ENCODE data around the gene TPST2. TPM values are rescaled to one million over a fixed set of nuclear protein-coding genes. Genes with fewer than 3 reads are reported as not detected.

Gene TPST2
- total and polyA plus RNA-seq, 10 of the 15 experiments (the other 5 are each of a cell fraction or from before 2014, with no cell fraction given) = 6.3 to 33.7 (median 28.4) TPM

DNA sequence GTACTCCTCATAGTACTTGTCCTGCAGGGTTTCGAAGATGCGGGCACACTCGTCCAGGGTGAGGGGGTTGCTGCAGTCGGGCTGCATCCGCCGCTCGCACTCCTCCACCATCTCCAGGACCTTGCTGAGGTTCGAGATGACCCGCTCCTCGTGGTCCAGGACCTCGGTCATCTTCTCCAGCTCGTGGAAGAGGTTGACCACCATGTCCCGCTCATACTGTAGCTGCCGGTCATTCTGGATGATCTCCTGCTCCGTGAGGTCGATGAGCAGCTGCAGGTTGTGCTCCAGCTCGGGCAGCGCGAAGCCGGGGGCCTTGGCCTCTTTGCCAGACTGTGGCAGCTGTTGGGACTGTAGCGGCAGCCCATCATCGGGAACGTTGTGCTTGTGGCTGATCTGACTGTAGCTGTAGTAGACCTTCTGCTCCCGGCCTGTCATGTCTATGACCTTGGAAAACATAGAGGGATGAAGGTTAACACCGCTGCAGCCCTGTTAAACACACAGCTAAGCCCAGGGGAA, 90.7 kb downstream of the TPST2 start:
- no peak for DNase-seq (ENCODE audit: low read depth, low spot score)
- BruUV-seq (replicated peaks) = no TSS peak
- WGBS (ENCODE audit: insufficient coverage, insufficient replicate concordance, low lambda C conversion rate, missing lambda C conversion rate) = 93% methylated on average over 25 of the region's 25 CpGs
- Histone ChIP-seq H4K20me1 (ENCODE audit: control insufficient read depth, insufficient read depth) (no peaks in the 10 kb centered on the region), H3K27me3 (replicated peaks in 1 of 2; ENCODE audit: control insufficient read depth in 2 of 2, insufficient read depth in 2 of 2, low read length in 1 of 2) (no peaks in the 10 kb centered on the region), H3K9me3 (replicated peaks; ENCODE audit: control insufficient read depth, insufficient read depth, low read length) (no peaks in the 10 kb centered on the region), H3K4me2 (ENCODE audit: control insufficient read depth, insufficient read depth) (no peak overlapping the region), H3K9ac (ENCODE audit: control insufficient read depth, insufficient read depth, low read length) (no peak overlapping the region), H3K4me3 (no peak overlapping the region), H3K36me3 (ENCODE audit: control insufficient read depth in 2 of 2, insufficient read depth in 2 of 2, low read length in 1 of 2) (peaks cover 32 to 46% of the 10 kb centered on the region in 2 experiments), H2AFZ (ENCODE audit: control insufficient read depth, low read depth, low read length) (no peak overlapping the region), H3K79me2 (ENCODE audit: control insufficient read depth, insufficient read depth, low read length) (no peaks in the 10 kb centered on the region), H3K4me1 (ENCODE audit: control insufficient read depth, insufficient read depth, low read length) (peaks cover 6% of the 10 kb centered on the region), H3K27ac (ENCODE audit: control insufficient read depth, insufficient read depth) (no peak overlapping the region)
- POLR2A ChIA-PET = interaction anchor here (0.6 kb wide), 1 partner anchor 130 kb away, joined by 3 read pairs; no protein-coding TSS in a partner anchor
- intact Hi-C loops (cut with micrococcal nuclease; ENCODE audit: unreplicated experiment) (no loop called here), in situ Hi-C loops (cut with MboI) (no loop called here)
- ATAC-seq = no peak
- TF ChIP-seq MEF2B (IDR thresholded peaks at IDR 0.05; ENCODE audit: partially characterized antibody, poor library complexity, severe bottlenecking) = no peak
- no peak for TF ChIP-seq YY1 (IDR thresholded peaks at IDR 0.05; ENCODE audit: low read depth, low read length)
- 0 out of 2 replicates have a peak, but pooled peaks have one; percentile 46 for TF ChIP-seq POLR2A (IDR thresholded peaks at IDR 0.05; ENCODE audit: low read depth, low read length)
- CTCF ChIA-PET = interaction anchor here (0.6 to 1.6 kb wide), 3 partner anchors 13 to 164 kb away, joined by 3 to 4 read pairs (median 3); partner anchors contain the start of genes HPS4, SRRD and TFIP11
- SMC1A ChIA-PET (ENCODE audit: uncharacterized antibody, unreplicated experiment) = interaction anchor here (1.1 kb wide), 1 partner anchor 34 kb away, joined by 3 read pairs; no protein-coding TSS in a partner anchor
- RAD21 ChIA-PET (ENCODE audit: unreplicated experiment) = no interaction called here
- no peak for FAIRE-seq

DNA sequence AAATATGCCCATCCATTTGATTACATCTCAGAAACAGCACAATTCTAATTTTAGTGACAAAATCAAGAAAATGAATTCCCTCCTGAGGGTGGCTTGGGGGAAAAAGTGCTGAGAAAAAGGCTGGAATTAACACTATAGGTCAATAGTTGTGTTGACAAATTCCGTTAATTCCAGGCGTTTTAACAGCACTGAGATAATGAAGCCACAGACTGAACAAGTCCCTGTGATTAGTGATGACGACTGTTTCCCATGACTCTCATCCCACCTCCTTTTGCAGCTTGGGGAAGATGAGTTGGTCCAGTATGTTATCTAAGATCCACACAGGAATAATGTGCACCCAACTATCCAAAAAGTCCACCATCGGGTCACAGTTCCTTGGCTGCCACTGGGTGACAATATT, 93.5 kb downstream of the TPST2 start:
- ChIA-PET RAD21 (ENCODE audit: unreplicated experiment) (no interaction called here), SMC1A (ENCODE audit: uncharacterized antibody, unreplicated experiment) (no interaction called here), CTCF (interaction anchor here (1.6 kb wide), 1 partner anchor 10 kb away, joined by 5 read pairs; no protein-coding TSS in a partner anchor), POLR2A (interaction anchor here (0.6 kb wide), 1 partner anchor 53 kb away, joined by 3 read pairs; no protein-coding TSS in a partner anchor)
- Histone ChIP-seq H3K79me2 (ENCODE audit: control insufficient read depth, insufficient read depth, low read length) (no peaks in the 10 kb centered on the region), H3K27me3 (replicated peaks in 1 of 2; ENCODE audit: control insufficient read depth in 2 of 2, insufficient read depth in 2 of 2, low read length in 1 of 2) (no peaks in the 10 kb centered on the region), H3K9ac (ENCODE audit: control insufficient read depth, insufficient read depth, low read length) (no peak overlapping the region), H3K4me2 (ENCODE audit: control insufficient read depth, insufficient read depth) (no peak overlapping the region), H2AFZ (ENCODE audit: control insufficient read depth, low read depth, low read length) (no peak overlapping the region), H3K27ac (ENCODE audit: control insufficient read depth, insufficient read depth) (no peak overlapping the region), H3K4me3 (no peak overlapping the region), H3K4me1 (ENCODE audit: control insufficient read depth, insufficient read depth, low read length) (no peaks in the 10 kb centered on the region), H3K9me3 (replicated peaks; ENCODE audit: control insufficient read depth, insufficient read depth, low read length) (no peaks in the 10 kb centered on the region), H3K36me3 (ENCODE audit: control insufficient read depth in 2 of 2, insufficient read depth in 2 of 2, low read length in 1 of 2) (peaks cover 38 to 53% of the 10 kb centered on the region in 2 experiments), H4K20me1 (ENCODE audit: control insufficient read depth, insufficient read depth) (no peaks in the 10 kb centered on the region)
- WGBS (ENCODE audit: insufficient coverage, insufficient replicate concordance, low lambda C conversion rate, missing lambda C conversion rate) = 90% methylated on average over 4 of the region's 4 CpGs
- FAIRE-seq = no peak
- no peak for DNase-seq (ENCODE audit: low read depth, low spot score)
- ATAC-seq = no peak
- intact Hi-C loops (cut with micrococcal nuclease; ENCODE audit: unreplicated experiment) = no loop called here
- no TSS peak for BruUV-seq (replicated peaks)
- in situ Hi-C loops (cut with MboI) = no loop called here
- TF ChIP-seq TCF3 (IDR thresholded peaks at IDR 0.05; ENCODE audit: borderline replicate concordance, insufficient read depth, low read depth, low read length) (no peak), SUPT20H (IDR thresholded peaks at IDR 0.05; ENCODE audit: borderline replicate concordance, control insufficient read depth, low read depth, low read length) (no peak), NFIC (IDR thresholded peaks at IDR 0.05; ENCODE audit: low read depth, low read length) (no peak), DPF2 (IDR thresholded peaks at IDR 0.05) (no peak), GABPA (IDR thresholded peaks at IDR 0.05; ENCODE audit: low read depth) (no peak), BMI1 (IDR thresholded peaks at IDR 0.05; ENCODE audit: borderline replicate concordance) (no peak), MYB (IDR thresholded peaks at IDR 0.05; ENCODE audit: borderline replicate concordance, low read depth, low read length) (no peak), NR2C1 (IDR thresholded peaks at IDR 0.05) (no peak), KAT2A (conservative IDR thresholded peaks at IDR 0.05; ENCODE audit: control insufficient read depth, low read depth, low read length) (no peak), ZZZ3 (IDR thresholded peaks at IDR 0.05; ENCODE audit: control insufficient read depth, insufficient read length, low read depth) (no peak)
- TF ChIP-seq, protein P1, sequence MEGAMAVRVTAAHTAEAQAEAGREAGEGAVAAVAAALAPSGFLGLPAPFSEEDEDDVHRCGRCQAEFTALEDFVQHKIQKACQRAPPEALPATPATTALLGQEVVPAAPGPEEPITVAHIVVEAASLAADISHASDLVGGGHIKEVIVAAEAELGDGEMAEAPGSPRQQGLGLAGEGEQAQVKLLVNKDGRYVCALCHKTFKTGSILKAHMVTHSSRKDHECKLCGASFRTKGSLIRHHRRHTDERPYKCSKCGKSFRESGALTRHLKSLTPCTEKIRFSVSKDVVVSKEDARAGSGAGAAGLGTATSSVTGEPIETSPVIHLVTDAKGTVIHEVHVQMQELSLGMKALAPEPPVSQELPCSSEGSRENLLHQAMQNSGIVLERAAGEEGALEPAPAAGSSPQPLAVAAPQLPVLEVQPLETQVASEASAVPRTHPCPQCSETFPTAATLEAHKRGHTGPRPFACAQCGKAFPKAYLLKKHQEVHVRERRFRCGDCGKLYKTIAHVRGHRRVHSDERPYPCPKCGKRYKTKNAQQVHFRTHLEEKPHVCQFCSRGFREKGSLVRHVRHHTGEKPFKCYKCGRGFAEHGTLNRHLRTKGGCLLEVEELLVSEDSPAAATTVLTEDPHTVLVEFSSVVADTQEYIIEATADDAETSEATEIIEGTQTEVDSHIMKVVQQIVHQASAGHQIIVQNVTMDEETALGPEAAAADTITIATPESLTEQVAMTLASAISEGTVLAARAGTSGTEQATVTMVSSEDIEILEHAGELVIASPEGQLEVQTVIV (IDR thresholded peaks at IDR 0.05; ENCODE audit: borderline replicate concordance, partially characterized antibody) = no peak
- TF ChIP-seq, protein P2, sequence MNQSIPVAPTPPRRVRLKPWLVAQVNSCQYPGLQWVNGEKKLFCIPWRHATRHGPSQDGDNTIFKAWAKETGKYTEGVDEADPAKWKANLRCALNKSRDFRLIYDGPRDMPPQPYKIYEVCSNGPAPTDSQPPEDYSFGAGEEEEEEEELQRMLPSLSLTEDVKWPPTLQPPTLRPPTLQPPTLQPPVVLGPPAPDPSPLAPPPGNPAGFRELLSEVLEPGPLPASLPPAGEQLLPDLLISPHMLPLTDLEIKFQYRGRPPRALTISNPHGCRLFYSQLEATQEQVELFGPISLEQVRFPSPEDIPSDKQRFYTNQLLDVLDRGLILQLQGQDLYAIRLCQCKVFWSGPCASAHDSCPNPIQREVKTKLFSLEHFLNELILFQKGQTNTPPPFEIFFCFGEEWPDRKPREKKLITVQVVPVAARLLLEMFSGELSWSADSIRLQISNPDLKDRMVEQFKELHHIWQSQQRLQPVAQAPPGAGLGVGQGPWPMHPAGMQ (IDR thresholded peaks at IDR 0.05; ENCODE audit: borderline replicate concordance) = no peak
